ENCODE measurements around the gene TRIM36. TPM values are rescaled to one million over a fixed set of nuclear protein-coding genes. Genes with fewer than 3 reads are reported as not detected.

The TRIM36 gene
- total RNA-seq, 1 donor from 2014 or later, result 22.9 TPM

- Mint-ChIP-seq H3K27ac (ENCODE audit: unreplicated experiment) (peak overlapping the region; percentile 31), H3K4me1 (peaks cover 10% of the 10 kb centered on the region)
Measured at GRCh38 chr5:115179394-115180164, 9.9 kb upstream of the TRIM36 start.

GRCh38 chr5:115179030-115179393 lies 9.3 kb upstream of the TRIM36 start:
- no peak for TF ChIP-seq CTCF (conservative IDR thresholded peaks at IDR 0.05)
- Mint-ChIP-seq H3K4me3 (peak overlapping the region; percentile 93), H3K9me3 (no peaks in the 10 kb centered on the region), H3K27ac (ENCODE audit: unreplicated experiment) (no peak overlapping the region), H3K36me3 (ENCODE audit: low read depth) (peaks cover 3% of the 10 kb centered on the region), H3K27me3 (ENCODE audit: low read depth) (peaks cover 77% of the 10 kb centered on the region), H3K4me1 (peaks cover 10% of the 10 kb centered on the region)
- DNase-seq (ENCODE audit: low read depth, low spot score), result peak; percentile 5

More at GRCh38 chr5:115179394-115180164, 9.9 kb upstream of the TRIM36 start:
- Mint-ChIP-seq H3K4me3 (peak overlapping the region; percentile 93), H3K9me3 (no peaks in the 10 kb centered on the region), H3K36me3 (ENCODE audit: low read depth) (peaks cover 3% of the 10 kb centered on the region), H3K27me3 (ENCODE audit: low read depth) (peaks cover 80% of the 10 kb centered on the region)
- peak; percentile 22 for DNase-seq (ENCODE audit: low read depth, low spot score)
- TF ChIP-seq CTCF (conservative IDR thresholded peaks at IDR 0.05), result no peak

- peaks cover 51% of the 10 kb centered on the region for H3K27me3 Mint-ChIP-seq (ENCODE audit: low read depth)
- H3K4me3 Mint-ChIP-seq, result peak overlapping the region; percentile 86
- H3K36me3 Mint-ChIP-seq (ENCODE audit: low read depth), result peaks cover 22% of the 10 kb centered on the region
- DNase-seq (ENCODE audit: low read depth, low spot score), result no peak
- no peak for TF ChIP-seq CTCF (conservative IDR thresholded peaks at IDR 0.05)
- H3K9me3 Mint-ChIP-seq, result peaks cover 4% of the 10 kb centered on the region
- no peak overlapping the region for H3K27ac Mint-ChIP-seq (ENCODE audit: unreplicated experiment)
- H3K4me1 Mint-ChIP-seq, result peaks cover 14% of the 10 kb centered on the region
Measured at GRCh38 chr5:115170929-115171510, 1.3 kb upstream of the TRIM36 start.

- H3K4me3 Mint-ChIP-seq, result peak overlapping the region; percentile 86
- peaks cover 14% of the 10 kb centered on the region for H3K4me1 Mint-ChIP-seq
- DNase-seq (ENCODE audit: low read depth, low spot score), result peak; percentile 35
- H3K9me3 Mint-ChIP-seq, result peaks cover 4% of the 10 kb centered on the region
- TF ChIP-seq CTCF (conservative IDR thresholded peaks at IDR 0.05), result no peak
- H3K27ac Mint-ChIP-seq (ENCODE audit: unreplicated experiment), result peak overlapping the region; percentile 54
- peaks cover 22% of the 10 kb centered on the region for H3K36me3 Mint-ChIP-seq (ENCODE audit: low read depth)
- peaks cover 51% of the 10 kb centered on the region for H3K27me3 Mint-ChIP-seq (ENCODE audit: low read depth)
Measured at GRCh38 chr5:115170134-115170928, 623 bp upstream of the TRIM36 start.

GRCh38 chr5:115168829-115169486 lies 750 bp downstream of the TRIM36 start:
- Mint-ChIP-seq H3K4me3 (peak overlapping the region; percentile 92), H3K9me3 (peaks cover 9% of the 10 kb centered on the region), H3K27ac (ENCODE audit: unreplicated experiment) (peak overlapping the region; percentile 62), H3K4me1 (peaks cover 14% of the 10 kb centered on the region), H3K36me3 (ENCODE audit: low read depth) (peaks cover 35% of the 10 kb centered on the region), H3K27me3 (ENCODE audit: low read depth) (peaks cover 45% of the 10 kb centered on the region)
- DNase-seq (ENCODE audit: low read depth, low spot score), result no peak
- no peak for TF ChIP-seq CTCF (conservative IDR thresholded peaks at IDR 0.05)

Data from neural crest cell (in vitro differentiated cells).